GM10266 (cell line): ENCODE results near the gene TFAP2E.
A peak's percentile ranks its signal among the peaks of the same experiment; 100 is the strongest.

ENCODE experiments used
- DNase-seq: peaks from one replicate; pipeline ENCODE4 v3.0.0; 2012; ENCODE audit errors: extremely low spot score
- CTCF ChIP-seq: IDR thresholded peaks from 2 replicates; pipeline ENCODE4 v1.5.1; 2012; ENCODE audit warnings: mild to moderate bottlenecking, low read depth; ENCODE audit not compliant: control insufficient read depth, insufficient read depth; ENCODE audit errors: missing control alignments

The TFAP2E gene

DNA sequence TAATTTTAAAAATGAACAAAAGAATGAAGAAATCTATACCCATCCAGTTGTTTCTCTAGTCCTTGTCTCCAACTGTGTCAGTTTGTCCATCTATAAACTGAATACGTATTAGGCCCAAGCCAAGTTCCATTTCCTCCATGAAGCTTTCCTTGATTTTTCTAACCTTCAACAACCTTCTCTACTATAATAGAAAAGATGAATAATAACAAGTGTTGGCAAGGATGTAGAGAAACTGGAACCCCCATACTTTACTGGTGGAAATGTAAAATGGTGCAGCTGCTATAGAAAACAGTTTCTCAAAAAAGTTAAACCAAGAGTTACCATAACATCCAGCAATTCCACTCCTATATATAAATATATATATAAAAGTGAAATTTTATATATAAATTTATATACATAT lies 26.5 kb upstream of the TFAP2E start:
- no peak for TF ChIP-seq CTCF
- DNase-seq = no peak

DNA sequence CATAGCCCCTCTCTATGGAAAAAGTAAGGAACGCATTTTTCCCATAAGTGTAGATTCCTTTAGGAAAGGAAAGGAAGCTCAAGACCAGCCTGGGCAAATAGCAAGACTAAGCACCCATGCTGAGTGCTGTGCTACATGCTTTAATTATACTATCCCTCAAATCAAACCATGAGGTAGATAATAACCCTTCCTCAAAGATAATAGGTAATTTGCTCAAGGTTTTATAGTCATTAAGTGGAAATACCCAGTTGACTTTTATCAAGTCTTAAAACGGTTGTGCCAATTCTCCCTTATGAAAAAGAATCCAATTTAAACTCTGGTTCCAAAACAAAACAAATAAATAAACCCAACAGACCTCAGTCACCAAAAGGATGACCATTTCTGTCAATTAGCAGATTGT lies 19.3 kb upstream of the TFAP2E start:
- no peak for DNase-seq
- TF ChIP-seq CTCF = no peak

DNA sequence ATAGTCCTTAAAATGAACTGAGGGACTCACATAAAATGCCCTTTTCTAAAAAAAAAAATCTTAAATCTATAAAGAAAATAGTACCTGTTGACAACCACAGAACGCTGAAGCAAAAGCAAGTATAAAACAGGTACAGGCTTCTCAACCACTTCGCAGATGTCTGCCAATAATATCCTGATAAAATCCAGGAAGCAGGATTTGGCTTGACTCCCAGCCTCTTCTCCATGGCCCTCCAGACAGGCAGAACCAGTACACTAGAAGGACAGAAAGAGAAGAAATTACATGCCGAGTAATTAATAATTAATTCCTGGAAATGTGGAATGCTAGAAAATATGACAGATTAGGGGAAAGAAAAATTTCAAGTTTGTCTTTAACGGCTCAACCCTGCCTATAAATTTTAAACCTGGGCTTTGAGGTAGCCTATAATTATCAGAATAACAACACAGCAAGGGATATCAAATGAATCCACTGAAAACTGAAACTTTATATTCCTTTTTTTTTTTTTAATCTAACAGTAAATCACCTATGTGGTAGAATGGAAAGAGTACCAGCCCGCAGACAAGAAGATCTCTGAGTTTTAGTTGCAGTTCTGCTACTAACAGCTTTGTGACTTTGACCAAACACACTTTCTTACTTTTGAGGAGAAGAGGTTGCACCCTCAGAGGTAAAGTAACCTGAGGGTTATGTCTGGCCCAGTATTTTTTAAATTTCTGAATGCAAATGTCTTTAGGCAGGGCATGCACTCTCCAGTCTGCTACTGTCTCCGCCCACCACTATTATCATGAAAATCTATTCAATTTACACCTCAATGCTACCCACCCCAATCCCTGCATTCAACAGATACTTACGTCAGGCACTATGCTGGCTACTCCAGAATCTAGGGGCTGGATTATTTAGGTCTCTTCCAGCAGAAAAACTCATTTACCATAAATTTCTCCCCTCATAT lies 18.6 kb upstream of the TFAP2E start:
- no peak for TF ChIP-seq CTCF
- DNase-seq = no peak

GRCh38 chr1:35555212-35555584 lies 17.9 kb upstream of the TFAP2E start:
- no peak for DNase-seq
- no peak for TF ChIP-seq CTCF

DNA sequence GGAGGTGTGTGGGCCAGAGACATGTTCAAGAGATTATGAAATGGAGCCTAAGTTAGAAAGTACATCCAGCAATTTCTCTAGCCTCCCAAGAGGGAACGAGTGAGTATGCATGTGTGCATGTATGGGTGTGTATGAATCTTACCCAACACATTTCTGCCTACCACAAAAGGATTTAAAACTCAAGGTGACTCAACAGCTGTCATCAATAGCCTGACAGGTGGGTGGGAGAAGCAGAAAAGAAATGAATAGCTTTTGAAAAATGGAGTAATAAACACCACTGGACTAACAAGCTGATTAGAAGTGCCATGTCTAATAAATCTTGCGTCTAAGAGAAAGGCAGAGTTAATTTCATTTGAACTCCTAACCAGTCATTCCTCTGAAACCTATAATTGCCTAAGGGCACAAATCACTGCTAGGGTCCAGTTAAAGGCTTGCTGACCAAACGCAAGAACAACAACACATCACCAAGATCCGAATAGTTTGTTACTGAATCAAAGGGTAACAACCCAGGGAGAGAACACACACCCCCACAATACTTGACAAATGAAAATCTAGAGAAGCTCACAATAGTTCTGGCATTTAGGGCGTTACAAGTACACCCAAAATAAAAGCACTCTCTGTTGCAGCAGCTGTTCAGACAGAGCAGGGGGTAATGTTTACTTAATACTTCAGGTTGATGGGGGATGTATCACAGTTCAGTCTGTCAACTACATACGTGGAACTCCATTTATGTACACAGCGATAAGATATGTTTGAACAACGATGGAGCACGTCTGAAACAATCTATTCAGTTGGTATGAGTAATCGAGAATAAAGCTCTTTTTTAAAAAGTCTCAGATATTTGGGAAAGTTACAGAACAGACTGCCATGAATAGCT lies 17.3 kb upstream of the TFAP2E start:
- DNase-seq = no peak
- TF ChIP-seq CTCF = no peak

DNA sequence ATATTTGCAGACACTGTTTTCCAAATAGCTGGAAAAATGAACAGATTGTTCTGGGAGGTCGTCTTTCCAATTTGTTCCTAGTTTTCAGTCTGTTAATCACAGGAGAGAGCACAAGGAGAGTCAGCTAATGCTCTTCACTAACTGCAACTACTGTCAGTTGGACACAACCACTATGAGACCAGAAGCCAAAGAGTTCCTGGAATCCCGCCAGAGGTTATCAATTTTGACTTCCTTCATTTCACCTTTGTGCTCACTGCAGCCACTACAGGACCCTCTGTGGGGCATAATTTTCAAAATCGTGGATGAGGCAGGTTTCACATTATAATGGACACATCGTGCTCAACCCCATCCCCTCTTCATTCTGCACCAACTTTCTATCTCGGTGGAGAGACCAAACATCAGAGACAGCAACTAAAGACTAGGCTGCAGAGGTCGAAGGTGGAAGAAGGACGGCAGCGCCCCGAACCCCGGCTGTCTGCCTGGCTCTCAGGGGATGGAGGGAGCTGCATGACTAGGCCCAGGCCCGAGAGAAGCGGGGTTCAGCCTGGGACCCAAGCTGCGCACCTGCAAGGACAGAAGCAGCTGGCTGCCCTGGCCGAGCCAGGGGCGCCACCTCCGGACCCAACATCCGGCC lies 16.5 kb upstream of the TFAP2E start:
- TF ChIP-seq CTCF = peak; percentile 21
- DNase-seq = no peak
